Measurements from ENCODE around the gene BRSK1.
A peak's percentile ranks its signal among the peaks of the same experiment; 100 is the strongest.

BRSK1 gene

DNA sequence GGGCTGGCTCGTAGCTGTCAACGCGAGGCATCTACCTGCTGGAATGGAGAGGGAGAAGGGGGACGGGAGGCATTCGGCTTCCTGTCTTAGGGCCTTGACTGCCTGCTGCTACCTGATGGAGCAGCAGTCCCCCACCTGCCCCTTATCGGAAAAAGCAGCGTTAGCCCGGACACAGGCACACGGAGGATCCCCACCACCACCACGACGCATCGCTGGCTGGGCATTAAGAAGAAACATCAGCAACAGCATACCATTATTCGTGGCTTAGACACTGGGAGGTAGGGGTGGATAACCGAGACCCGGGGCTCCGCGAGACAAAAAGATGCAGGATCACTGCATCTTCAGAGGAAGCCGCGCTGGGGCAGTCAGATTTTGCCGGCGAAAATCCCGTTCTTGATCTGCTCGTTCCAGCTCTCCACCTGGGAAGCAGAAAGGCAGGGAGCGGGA is 69.6 kb downstream of the BRSK1 start:
- H3K36me3 ChIP-seq (ENCODE audit: low read depth): no peaks in the 10 kb centered on the region
- peak overlapping the region; percentile 34 for H3K4me3 ChIP-seq (ENCODE audit: severe bottlenecking)
- no peaks in the 10 kb centered on the region for H3K27me3 ChIP-seq (ENCODE audit: insufficient read depth, poor library complexity, severe bottlenecking)
- no peak overlapping the region for H3K27ac ChIP-seq (ENCODE audit: poor library complexity, severe bottlenecking)
- DNase-seq (ENCODE audit: low spot score) (no peak), ATAC-seq (ENCODE audit: low read depth) (peak; percentile 7; the same call in 2 of the 3 replicates)
- TF ChIP-seq, protein P1, sequence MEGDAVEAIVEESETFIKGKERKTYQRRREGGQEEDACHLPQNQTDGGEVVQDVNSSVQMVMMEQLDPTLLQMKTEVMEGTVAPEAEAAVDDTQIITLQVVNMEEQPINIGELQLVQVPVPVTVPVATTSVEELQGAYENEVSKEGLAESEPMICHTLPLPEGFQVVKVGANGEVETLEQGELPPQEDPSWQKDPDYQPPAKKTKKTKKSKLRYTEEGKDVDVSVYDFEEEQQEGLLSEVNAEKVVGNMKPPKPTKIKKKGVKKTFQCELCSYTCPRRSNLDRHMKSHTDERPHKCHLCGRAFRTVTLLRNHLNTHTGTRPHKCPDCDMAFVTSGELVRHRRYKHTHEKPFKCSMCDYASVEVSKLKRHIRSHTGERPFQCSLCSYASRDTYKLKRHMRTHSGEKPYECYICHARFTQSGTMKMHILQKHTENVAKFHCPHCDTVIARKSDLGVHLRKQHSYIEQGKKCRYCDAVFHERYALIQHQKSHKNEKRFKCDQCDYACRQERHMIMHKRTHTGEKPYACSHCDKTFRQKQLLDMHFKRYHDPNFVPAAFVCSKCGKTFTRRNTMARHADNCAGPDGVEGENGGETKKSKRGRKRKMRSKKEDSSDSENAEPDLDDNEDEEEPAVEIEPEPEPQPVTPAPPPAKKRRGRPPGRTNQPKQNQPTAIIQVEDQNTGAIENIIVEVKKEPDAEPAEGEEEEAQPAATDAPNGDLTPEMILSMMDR (IDR thresholded peaks at IDR 0.05; ENCODE audit: poor library complexity, severe bottlenecking): no peak
- no peaks in the 10 kb centered on the region for H3K9me3 ChIP-seq (ENCODE audit: severe bottlenecking)
- peaks cover 13% of the 10 kb centered on the region for H3K4me1 ChIP-seq (ENCODE audit: insufficient read depth, poor library complexity, severe bottlenecking)

DNA sequence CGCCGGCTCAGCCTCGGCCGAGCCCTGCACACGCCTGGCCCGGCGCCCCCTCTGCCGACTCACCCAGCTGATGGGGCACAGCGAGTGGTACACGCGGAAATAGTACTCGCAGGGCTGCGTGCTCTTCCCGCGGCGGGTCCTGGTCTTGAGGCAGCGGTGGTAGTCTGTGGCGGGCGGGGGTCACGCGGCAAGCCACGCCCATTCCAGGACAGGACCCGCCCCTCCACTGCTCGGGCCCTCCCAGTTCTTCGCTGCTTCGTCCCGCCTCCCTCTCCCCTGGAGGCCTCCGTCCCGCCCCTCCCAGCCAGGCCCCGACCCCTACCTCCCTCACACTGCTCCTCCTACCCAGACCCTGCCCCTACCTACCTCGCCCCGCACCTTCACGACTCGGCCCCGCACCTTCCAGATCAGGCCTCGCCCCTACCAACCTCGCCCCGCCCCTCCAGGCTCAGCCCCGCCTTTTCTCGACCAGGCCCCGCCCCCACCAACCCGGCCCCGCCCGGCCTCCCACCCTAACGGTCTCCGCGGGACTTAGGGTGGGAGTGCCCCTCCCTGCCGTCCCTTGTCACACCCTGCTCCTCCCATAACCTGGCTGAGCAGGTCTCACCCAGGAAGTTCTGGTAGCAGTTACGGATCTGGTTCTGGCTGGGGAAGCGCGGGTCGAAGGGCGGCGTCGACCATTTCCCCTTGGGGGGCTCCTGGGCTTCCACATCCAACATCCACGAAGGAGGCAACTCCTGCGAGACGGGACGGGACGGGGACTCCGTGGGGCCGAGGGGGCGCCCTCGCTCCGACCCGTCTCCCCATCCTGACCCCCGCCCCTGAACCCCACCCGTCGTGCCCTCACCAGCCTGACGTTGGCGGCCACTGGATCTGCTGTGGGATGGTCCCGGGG is 70.3 kb downstream of the BRSK1 start:
- no peaks in the 10 kb centered on the region for H3K36me3 ChIP-seq (ENCODE audit: low read depth)
- H3K9me3 ChIP-seq (ENCODE audit: severe bottlenecking): no peaks in the 10 kb centered on the region
- TF ChIP-seq, protein P1 (IDR thresholded peaks at IDR 0.05; ENCODE audit: poor library complexity, severe bottlenecking): no peak
- no peaks in the 10 kb centered on the region for H3K27me3 ChIP-seq (ENCODE audit: insufficient read depth, poor library complexity, severe bottlenecking)
- ATAC-seq (ENCODE audit: low read depth) (peak; percentile 71), DNase-seq (ENCODE audit: low spot score) (peak; percentile 70)
- H3K27ac ChIP-seq (ENCODE audit: poor library complexity, severe bottlenecking): peak overlapping the region; percentile 41
- peaks cover 13% of the 10 kb centered on the region for H3K4me1 ChIP-seq (ENCODE audit: insufficient read depth, poor library complexity, severe bottlenecking)
- H3K4me3 ChIP-seq (ENCODE audit: severe bottlenecking): peak overlapping the region; percentile 34

DNA sequence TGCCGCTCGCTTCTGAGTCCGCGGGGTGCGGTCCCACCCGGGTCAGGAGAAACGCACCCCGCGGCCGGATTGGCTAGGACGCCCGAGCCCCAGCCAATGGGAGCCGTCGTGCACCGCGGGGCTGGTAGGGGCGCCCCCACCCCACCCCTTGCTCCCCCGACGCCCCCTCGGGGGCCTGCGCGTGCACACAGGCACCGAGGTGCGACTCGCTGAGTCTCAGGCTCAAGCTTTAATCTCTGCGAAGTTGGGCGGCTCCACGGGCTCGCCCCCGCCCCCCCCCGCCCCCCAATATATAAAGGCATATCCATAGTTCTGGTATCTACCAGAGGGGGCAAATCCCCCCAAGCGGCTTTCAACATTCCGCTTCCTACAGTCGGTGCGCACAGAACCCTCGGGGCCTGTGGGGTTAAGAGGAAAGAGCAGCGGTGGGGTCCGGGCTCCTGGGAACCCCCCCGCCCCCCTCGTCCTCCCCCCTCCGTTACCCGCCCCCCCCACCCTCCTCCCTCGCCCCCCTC is 71.0 kb downstream of the BRSK1 start, which contains the start of gene COX6B2:
COX6B2 (minus strand) TSS at position 22 of the 515 bp plus-strand sequence. CDS start 198 bp downstream, outside the sequence.
- no peak for ATAC-seq (ENCODE audit: low read depth)
- Histone ChIP-seq H3K4me3 (ENCODE audit: severe bottlenecking) (peak within 1 kb of the TSS; percentile 34), H3K27me3 (ENCODE audit: insufficient read depth, poor library complexity, severe bottlenecking) (no peaks in the 10 kb centered on the region)

DNA sequence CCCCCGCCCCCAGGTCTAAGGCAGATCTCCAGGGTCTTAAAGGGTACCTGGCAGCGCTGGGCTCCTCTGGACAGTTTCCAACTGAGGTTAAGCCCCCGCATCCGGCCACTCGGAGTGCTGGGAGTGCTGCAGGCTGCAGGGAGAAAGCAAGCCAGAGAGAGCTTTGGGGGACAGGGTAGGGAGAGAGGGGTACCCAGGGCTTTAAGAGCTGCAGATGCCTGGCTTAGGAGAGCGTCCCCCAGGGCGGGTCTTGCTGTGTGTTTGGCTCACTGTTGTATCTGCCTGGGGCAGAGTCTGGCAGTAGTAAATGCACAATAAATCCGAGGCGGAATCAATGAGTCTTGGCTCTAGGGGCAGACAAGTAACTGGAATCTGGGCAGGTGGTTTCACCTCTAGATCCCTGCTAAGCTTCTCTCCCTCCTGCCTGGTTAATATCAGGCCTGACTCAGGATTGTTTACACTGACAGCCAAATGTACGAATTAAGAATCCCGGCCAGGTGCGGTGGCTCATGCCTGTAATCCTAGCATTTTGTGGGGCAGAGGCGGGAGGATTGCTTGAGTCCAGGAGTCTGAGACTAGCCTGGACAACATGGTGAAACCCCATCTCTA is 71.5 kb downstream of the BRSK1 start:
- TF ChIP-seq, protein P1 (IDR thresholded peaks at IDR 0.05; ENCODE audit: poor library complexity, severe bottlenecking): no peak
- Histone ChIP-seq H3K36me3 (ENCODE audit: low read depth) (no peaks in the 10 kb centered on the region), H3K9me3 (ENCODE audit: severe bottlenecking) (no peaks in the 10 kb centered on the region), H3K4me3 (ENCODE audit: severe bottlenecking) (no peak overlapping the region), H3K27ac (ENCODE audit: poor library complexity, severe bottlenecking) (peak overlapping the region; percentile 41), H3K4me1 (ENCODE audit: insufficient read depth, poor library complexity, severe bottlenecking) (peaks cover 13% of the 10 kb centered on the region), H3K27me3 (ENCODE audit: insufficient read depth, poor library complexity, severe bottlenecking) (no peaks in the 10 kb centered on the region)
- ATAC-seq (ENCODE audit: low read depth): peak; percentile 38
- DNase-seq (ENCODE audit: low spot score): no peak

More for the DNA sequence above, 71.0 kb downstream of the BRSK1 start, which contains the start of gene COX6B2:
- no peaks in the 10 kb centered on the region for H3K36me3 ChIP-seq (ENCODE audit: low read depth)
- peak within 1 kb of the TSS; percentile 41 for H3K27ac ChIP-seq (ENCODE audit: poor library complexity, severe bottlenecking)
- no peak for DNase-seq (ENCODE audit: low spot score)
- H3K4me1 ChIP-seq (ENCODE audit: insufficient read depth, poor library complexity, severe bottlenecking): peaks cover 13% of the 10 kb centered on the region
- no peaks in the 10 kb centered on the region for H3K9me3 ChIP-seq (ENCODE audit: severe bottlenecking)
- TF ChIP-seq, protein P1 (IDR thresholded peaks at IDR 0.05; ENCODE audit: poor library complexity, severe bottlenecking): no peak
